ENCODE measurements around the gene HOTAIR.

DNA sequence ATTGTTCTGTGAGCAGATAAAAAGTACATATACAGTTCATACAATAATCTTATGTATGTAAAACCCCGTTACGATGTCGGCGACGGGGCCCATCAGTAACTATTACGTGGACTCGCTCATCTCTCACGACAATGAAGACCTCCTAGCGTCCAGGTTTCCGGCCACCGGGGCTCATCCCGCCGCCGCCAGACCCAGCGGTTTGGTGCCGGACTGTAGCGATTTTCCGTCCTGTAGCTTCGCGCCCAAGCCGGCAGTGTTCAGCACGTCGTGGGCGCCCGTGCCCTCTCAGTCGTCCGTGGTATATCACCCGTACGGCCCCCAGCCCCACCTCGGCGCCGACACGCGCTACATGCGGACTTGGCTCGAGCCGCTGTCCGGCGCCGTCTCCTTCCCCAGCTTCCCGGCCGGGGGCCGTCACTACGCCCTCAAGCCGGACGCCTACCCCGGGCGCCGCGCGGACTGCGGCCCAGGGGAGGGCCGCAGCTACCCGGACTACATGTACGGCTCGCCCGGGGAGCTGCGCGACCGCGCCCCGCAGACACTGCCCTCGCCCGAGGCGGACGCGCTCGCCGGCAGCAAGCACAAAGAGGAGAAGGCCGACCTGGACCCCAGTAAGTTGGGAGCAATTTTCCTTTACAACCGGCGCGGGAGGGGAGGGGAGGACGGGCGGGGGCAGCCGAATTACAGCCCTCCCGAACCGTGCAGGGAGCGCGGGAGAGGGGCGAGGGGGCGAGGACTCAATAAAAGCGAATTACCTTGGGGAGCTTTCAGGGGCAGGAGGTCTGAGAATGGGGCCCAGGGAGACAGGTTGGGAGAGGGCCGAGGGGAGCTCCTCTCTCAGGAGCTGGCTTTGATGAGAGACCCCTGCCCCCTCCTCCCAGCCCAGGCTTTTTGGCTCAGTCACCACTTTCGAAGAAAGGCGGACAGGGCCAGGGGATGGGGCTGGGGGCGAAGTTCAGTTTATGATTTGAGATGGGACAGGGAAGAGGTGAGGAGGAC, 25.7 kb upstream of the HOTAIR start, which contains the start of gene HOXC9:
- TF ChIP-seq, protein P1, sequence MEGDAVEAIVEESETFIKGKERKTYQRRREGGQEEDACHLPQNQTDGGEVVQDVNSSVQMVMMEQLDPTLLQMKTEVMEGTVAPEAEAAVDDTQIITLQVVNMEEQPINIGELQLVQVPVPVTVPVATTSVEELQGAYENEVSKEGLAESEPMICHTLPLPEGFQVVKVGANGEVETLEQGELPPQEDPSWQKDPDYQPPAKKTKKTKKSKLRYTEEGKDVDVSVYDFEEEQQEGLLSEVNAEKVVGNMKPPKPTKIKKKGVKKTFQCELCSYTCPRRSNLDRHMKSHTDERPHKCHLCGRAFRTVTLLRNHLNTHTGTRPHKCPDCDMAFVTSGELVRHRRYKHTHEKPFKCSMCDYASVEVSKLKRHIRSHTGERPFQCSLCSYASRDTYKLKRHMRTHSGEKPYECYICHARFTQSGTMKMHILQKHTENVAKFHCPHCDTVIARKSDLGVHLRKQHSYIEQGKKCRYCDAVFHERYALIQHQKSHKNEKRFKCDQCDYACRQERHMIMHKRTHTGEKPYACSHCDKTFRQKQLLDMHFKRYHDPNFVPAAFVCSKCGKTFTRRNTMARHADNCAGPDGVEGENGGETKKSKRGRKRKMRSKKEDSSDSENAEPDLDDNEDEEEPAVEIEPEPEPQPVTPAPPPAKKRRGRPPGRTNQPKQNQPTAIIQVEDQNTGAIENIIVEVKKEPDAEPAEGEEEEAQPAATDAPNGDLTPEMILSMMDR (conservative IDR thresholded peaks at IDR 0.05), result no peak
- TF ChIP-seq ZFX (IDR thresholded peaks at IDR 0.05), result peak; percentile 50; the same call in 1 of the 2 replicates
